CD4-positive, alpha-beta T cell treated with Interleukin-6 for 4 hours (primary cell): ENCODE data around the gene DOK4.
"Not testable (repeated sequence)": the region's sequence is repeated elsewhere in the genome, so short reads cannot be mapped to it uniquely, and the experiment has no call there.

Source experiments
- DNase-seq: peaks from one replicate; pipeline ENCODE4 v3.0.0-alpha.2; 2020; ENCODE audit warnings: mixed read lengths

DOK4 gene

DNA sequence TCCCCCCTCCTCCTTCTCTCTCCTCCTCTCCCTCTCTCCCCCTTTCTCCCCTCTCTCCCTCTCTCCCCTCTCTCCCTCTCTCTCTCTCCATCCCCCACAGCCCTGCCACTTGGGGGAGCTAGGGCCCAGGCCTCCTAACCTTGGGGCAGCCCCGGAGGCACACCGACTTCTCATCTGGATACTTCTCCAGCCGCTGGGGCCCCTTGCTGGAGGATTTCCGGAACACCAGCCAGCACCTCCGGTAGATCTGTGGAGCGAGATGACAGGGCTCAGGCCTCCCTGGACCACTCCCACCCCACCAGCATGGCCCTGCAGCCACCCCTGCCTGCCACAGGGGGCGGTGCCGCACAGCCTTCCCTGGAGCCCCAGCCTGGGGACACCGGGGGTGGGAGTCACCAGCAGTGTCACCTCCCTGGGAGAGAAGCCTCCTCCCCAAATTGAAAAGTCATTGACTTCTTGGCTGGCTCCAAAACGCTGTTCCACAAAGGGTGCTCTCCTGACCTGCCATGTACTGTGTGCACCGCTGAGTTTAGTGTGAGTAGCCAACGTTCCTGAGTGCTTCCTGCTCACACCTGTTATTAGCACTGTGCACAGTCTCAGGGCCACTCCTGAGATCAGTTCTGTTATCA, 10.5 kb downstream of the DOK4 start:
- peak; percentile 78 for DNase-seq

DNA sequence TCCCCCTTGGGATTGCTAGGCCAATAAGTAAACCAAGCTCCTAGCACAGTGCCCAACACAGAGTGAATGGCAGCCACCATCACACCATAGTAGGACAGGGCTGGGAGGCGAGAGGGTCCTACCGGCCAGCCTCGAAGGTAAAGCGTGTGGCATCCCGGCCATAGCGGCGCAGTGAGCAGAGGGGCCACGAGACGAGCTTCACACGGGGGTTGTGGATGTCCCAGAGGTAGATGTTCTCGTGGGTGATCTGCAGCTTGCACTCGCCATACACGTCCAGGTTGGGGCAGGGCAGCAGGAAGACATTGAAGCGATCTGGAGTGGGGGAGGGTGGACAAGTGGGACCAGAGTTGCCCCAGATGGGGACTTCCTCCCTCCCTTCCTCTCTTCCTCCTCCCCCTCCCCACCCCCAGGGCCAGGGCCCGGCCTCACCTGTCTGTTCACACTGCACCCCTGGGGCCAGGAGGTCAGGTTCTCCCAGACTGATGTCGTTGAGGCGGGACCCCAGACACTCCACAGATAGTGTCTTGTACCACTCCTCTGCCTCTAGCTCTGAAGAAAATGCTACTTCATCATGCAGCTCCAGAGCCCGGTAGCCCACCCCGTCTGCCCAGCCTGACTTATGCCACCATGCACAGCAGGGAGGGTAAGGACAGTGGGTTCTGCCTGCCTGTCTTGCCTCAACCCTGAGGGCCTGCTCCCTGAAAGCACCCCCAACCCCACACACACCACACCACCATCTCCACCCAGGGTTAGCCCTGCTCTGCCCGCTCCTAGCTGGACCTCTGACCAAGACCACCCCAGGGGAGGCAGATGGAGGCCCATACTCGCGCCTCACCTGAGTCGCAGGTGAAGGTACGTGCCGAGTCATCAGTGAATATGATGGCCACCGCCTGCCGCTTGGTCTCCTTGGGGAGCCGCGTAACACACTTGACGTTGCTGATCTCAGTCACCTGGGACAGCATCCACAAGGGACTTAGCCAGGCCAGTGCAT, 11.3 kb downstream of the DOK4 start:
- DNase-seq, result no peak

DNA sequence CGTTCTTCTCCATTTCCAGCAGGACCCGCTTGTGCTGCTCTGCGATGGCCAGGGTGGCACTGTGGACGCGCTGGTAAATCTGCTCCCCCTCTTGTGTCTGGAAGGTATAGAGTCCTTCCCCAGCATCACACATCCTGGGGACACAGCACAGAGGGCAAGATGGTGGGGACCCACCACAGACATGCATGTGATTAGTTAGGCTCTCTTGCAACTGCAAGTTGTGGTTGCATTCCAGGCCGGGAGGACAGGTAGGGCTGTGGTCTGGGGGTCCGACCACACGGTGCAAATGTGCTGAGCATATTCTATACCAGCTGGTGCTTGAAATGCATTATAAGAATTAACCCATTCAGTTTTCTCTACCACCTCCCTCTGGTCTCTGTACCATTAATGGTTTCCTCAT, 12.4 kb downstream of the DOK4 start:
- no peak for DNase-seq

DNA sequence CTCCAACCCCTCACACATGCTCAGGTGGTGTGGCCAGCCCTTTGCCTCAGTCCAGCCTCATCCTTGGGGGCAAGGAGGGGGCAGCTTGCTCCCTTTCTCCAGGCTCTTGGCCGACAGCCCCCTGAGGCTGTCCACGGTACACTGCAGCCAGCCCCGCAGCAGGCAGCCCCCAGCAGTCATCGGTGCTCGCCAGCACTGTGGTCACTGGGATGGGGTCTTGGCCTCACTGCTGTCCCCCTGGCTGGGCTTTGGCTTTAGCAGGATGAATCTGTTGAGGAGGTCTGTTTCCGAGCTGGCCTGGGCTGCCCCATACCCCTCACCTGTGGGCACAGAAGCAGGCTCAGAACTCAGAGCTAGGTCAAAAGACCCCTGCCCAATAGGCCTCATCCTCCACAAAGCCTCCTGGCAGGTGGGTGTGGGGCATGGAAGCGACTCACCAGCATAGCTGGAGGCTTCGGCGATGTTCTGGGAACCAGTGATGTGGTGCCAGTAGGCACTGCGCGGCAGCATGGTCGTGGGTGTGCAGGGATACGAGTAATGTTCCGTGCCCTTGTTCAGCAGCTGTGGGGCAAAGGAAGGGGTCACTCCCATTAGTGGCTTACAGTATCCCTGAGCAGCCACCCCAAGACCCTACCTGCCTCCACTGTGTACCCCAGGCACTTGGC, 13.0 kb downstream of the DOK4 start:
- DNase-seq, result no peak

DNA sequence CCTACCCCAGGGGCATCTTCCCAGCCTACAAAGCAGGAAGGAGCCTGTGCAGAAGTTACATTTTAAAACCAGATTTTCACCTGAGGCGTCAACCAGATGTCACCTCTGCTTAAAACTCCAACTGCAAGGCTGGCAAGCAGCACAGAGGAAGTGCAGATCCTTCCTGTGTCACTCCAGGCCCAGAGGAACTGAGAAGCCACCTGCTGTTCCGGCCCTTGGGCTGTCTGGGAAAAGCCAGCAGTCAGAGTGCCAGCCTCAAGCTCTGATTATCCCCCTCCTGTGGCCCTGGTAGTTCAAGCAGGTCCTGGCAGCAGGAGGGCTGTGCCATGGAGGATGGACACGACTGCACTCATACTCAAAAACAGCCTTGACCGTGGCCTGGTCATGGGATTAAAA, 13.6 kb downstream of the DOK4 start:
- DNase-seq, result no peak

DNA sequence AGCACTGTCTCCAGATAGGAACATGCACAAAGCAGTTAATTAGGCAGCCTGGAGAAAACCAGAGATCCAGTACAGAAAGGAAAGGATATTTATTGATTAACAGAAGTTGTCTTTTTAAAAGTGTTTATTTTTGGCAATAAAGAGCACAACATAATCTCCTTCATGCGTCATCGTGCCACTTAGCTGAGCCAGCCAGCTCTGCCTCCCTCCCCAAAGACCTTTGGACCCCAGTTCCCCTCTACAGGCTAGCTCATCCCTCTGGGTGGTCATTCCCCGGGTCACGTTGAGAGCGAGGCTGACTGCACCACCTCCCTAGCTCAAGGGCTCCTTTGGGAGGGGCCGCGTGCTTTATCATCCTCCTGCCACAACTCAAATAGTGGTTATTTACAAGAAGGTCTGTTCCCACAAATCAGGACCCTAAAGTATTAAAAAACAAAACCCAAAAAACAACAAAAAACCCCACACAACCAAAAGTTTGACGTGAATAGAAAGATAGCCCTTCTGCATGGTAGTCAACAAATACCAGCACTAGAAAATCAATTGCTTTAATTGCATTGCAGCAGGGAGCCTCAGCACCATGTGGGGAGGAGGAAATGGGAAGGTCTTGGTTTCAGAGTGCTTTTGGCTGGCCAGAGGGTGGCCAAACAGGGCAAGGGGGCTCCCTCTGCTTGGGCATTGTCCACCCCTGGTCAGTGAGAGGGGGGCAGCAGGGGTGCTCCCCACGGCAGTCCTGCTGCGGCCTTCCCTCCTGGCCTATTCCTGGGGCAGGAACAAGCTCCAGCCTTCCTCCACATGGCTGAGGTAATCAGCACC, 14.2 kb downstream of the DOK4 start:
- no peak for DNase-seq

DNA sequence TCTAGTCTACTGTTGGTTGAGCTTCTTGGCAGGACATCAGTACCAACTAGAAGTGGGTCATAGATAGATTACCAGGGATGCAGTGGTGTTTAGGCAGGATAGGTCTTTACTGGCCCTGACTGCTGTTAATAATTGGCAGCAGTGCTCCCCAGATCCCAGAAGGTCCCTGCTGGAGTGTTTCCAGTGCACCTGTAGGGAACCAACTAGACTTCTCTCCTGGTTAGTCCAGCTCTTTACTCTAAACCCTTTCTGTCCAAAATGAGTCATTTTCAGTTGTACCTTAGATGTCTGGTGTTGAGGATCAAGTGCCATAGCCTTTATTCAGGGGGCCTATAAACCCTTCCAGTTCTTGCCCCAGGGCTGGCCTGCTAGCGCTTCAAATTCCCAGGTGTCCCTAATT, 15.1 kb downstream of the DOK4 start:
- DNase-seq, result no peak

DNA sequence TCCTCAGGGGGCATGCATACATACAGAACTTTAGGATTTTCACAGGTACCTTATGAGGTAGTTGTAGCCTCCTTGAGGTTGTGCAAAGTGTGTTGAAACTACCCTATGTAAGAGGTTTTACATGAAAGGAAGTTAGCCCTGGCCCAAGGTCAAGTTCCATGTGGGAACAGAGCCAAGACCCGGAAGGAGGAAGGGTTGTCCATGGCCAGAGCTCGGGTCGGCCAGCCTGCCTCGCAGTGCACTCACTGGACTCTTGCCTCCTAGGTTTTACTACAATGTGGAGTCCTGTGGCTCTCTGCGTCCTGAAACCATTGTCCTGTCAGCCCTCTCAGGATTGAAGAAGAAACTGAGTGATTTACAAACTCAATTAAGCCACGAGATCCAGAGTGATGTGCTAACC, 15.6 kb downstream of the DOK4 start:
- DNase-seq, result no peak

DNA sequence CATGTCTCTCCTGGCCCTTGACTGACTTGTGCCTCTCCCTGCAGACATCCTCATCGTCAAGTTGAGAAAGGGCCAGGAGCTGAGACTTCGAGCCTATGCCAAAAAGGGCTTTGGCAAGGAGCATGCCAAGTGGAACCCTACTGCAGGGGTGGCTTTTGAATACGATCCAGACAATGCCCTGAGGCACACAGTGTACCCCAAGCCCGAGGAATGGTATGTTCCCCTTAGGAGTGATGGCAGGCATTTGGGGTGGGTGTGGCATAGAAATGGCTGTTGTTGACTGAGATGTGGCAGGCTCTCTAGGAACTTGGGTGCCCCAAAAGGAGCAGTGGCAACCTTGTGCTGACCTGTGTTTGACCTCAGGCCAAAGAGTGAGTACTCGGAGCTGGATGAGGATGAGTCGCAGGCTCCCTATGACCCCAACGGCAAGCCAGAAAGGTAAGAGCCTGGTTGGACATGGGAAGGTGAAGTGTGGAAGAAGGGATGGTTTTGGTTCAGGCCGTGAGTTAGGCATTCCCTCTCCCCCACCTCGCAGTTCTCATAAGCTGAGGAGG, 16.3 kb downstream of the DOK4 start:
- DNase-seq, result no peak

DNA sequence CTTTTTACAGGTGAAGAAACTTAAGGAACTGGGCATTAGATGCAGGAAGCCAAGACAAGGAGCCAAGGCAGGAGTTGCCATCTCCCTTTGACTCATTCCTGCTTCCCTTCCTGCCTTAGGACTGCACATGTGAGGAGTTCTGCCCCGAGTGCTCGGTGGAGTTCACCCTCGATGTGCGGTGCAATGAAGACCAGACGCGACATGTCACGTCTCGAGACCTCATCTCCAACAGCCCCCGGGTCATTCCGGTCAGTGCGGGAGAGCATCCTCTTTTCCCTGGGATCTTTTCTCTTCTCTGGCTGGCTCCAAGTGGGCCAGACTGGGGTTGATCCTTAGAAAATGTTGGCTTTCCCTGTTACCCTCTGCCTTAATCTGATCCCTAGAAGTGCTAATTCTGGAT, 17.2 kb downstream of the DOK4 start:
- no peak for DNase-seq

DNA sequence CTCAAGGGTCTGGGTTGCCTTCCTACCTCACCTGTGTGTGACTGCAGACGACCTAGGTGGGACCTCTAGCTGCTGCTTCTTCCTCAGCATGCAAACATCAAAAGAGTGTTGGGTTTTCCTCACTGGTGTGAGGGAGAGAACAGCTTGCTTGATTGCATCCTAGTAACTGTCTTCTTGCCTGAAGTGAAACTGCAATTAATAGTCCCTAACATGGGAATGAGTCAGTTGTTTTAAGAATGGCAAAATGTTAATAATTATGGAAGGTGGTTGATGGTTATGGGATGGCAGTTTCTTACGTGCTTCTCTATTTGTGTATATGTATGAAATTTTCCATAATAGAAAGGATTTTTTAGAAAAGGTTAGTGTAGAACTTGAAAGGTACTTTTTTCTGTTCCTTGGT, 17.9 kb downstream of the DOK4 start:
- DNase-seq, result no peak

DNA sequence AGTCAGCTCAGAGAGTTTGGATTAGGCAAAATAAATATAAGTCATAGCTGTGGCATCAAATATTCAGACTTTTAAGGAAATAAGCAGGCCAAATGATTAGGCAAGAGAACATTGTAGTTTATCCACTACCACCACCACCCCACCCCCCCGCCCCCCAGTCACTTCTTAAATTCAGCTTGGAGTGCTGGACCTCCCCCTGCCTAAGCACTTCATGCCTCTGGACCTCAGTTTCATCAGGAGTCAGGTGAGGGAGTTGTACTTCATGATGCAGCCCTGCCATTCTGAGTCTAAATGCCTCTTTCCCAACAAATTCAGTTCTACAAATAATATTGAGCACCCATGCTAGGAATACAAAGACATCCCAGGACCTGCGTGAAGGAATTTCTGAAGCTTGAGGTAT, 21.8 kb downstream of the DOK4 start:
- no peak for DNase-seq

DNA sequence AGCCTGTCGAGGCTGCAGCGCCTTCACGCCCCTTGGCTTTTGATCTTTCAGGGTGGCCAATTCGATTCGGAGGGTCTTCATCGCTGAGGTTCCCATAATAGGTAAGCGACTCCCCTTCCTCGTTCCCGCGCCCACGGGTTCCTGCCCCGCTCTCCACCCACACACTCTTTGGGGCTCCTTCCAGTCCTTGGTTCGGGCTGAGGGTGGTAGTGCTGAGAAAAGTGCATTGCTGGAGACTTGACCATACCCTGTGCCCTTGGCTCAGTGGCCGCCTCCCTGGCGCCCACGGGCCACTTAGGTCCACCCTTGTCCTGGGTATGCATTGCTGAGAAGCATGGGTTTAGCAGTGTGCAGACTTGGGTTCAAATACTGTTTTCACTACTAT, 23.3 kb downstream of the DOK4 start:
- DNase-seq, result no peak

DNA sequence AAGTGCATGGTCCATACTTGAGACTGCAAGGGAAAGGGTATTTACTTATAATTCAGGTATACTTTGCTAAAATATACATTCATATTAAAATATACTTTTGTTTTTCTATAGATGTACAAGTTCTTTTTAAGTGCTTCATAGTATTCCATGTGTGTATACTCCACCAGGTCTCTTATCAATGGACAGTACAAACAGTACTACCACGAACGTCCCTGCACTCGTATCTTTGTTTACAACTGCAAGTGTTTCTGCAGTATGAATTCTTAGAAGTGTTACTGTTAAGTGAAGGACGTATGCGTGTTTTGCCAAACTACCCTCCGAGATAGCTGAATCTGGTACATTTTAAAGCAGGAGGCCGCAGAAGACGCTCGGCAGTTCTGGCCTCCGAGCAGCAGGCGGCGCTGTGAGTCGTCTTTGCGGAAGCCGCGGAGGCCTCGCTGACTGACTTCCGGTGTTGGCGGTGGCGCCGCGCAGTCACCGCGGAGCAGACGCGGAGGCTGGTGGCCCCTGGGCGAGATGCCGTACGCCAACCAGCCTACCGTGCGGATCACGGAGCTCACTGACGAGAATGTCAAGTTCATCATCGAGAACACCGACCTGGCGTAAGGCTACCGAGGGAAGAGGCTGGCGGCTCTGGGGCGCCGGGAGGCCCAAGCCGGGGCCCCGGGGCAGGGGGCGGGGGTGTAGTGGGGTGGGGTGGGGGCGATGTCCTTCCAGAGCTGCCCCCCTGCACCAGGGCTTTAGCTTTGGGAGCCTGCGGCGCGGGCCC, 23.9 kb downstream of the DOK4 start, which contains the start of gene POLR2C:
Gene POLR2C, plus strand, starts transcription at position 471 of the 769 bp plus-strand sequence. Its CDS starts 46 bp downstream, at position 517.
- peak; percentile 93 for DNase-seq

DNA sequence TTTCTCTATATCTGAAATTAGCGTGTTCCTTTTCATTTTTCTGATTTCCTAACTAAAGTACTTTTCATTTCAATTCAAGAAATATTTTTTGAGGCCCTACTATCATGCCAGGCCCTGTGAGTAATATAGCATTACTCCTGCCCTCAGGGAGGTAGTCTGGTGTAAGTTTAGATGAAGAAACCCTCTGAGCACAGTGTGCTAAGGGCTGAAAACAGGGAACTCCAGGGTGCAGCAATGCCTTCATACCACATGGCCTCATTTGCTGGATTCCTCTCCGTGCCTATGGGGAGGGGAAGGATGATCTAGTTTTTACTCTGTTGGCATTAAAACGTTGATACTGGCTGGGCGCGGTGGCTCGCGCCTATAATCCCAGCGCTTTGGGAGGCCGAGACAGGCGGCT, 34.3 kb downstream of the DOK4 start:
- no peak for DNase-seq

DNA sequence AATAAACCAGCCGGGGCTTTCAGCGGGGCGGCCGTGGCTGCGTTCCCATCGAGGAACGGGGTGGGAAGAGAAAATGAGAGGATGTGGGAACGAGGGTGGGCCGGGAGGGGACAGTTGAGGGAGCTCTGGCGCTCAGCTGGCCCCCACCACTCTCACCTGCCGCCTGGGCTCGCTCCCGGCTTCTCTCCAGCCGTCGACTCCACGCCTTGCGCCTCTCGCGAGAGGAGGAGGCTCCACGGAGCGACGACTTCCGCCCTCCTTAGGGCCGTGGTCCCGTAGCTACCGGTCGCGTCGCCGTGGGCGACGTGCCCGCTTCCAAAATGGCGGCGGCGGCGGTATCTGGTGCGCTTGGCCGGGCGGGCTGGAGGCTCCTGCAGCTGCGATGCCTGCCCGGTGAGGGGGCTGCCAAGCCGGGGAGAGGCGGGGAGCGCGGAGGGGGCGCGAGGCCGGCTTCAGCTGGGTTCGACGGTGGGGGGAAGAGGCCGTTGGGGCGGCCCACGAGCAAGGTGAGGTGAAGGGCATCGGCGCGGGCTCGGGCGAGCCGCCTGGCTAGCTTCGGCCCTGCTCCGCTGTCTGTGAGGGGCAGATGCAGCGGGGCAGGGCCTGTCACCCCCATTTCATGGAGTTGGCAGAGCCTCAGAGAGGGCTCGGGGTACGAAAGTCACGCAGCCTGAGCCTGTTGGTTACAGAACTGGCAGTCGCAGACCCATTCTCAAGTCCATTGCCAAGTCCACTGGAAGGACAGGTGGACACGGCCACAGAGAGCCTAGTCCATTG, 38.9 kb downstream of the DOK4 start, which contains the start of the genes CIAPIN1 and COQ9:
Gene CIAPIN1, minus strand, starts transcription at position 200 of the 777 bp plus-strand sequence. CDS start 6,457 bp downstream, outside the sequence.
Gene COQ9, plus strand, starts transcription at position 294 of the 777 bp plus-strand sequence. Its CDS starts 27 bp downstream, at position 321.
- DNase-seq, result peak; percentile 93

DNA sequence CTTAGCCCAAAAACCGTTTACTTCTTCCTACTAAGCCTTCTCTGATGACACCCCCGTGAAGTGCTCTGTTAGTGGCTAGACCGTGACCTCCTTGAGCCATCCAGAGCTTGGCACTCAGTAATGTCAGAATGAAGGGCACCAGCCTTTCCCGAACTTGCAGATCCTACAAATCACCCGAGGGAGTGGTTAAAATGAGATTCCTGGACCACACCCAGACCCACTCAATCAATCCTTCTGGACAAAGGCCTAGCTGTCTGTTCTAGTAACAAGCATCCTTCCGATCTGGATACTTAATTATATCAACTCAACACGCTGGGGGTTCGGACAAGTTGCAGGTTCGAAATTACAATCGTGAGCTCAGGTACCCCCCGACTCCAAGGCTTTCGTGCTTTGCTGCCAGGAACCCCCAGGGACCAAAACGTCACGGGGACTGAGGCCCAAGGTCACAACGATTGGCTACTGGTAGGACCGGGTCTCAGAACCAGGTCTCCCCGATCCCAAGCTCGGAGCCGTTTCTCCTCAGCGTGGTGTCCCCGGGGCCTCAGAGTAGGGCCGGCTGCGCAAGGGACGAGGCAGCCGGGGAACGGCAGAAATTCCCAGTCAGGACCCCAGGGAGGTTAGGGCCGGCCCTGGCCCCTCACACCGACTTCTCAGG, 39.6 kb downstream of the DOK4 start:
- DNase-seq, result peak; percentile 19

DNA sequence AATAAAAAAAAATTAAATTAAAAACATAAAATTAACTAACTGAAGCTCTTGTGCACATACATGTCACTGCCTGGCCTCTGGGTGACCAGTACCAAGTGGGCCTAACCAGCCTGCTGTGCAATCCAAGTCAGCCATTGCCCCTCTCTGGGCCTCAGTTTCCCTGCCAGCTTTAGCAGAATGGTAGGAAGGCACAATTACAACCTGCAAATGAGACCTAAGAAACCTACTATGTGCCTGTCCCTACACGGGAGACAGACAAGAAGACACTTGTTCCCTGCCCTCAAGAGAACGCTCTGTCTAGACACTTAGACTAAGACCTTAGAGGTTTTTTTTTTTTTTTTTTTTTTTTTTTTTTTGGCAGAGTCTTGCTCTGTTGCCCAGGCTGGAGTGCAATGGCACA, 40.8 kb downstream of the DOK4 start:
- no peak for DNase-seq

DNA sequence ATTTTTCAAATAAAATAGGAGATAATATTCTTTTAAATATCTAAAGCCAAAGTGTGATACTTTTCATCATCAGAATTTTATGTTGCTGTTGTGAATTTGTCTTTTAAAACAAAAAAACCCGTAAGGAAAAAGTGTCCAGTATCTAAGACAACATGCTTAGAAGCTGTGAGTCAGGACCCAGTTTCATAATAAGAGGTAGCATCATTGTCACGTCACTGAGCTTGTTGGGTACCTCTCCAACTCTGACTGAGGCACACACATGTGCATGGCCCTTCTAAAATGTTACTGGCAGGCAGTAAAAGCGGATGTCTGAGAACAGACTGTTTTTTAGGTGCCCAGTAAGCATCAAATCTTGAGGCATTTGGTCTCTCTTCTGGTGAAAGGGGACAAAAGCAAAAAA, 41.6 kb downstream of the DOK4 start:
- no peak for DNase-seq

DNA sequence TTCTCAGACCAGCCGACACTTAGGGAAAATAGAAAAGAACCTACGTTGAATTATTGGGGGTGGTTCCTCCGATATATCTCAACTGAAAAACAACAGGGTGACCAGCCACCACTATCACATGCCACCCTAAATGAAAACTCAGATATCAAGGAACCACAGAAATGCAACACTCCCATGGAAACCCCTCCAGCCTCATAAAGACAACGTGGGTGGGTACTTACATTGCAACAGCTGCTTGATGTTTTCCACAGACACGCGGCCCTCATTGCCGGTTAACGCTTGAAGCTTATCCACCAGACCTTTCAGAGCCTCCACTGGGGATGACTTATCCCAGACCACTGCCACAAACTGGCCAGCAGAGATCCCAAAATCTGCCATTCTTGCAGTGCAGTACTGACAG, 45.7 kb downstream of the DOK4 start:
- DNase-seq, result not testable (repeated sequence)
